Measurements from ENCODE around the gene FOXJ3.

- TF ChIP-seq CTCF (IDR thresholded peaks at IDR 0.05; ENCODE audit: control extremely low read depth in 1 of 3, insufficient read depth in 1 of 3, low read depth in 1 of 3, low read length in 3 of 3) = no peak
- no peak for TF ChIP-seq EZH2 (IDR thresholded peaks at IDR 0.05; ENCODE audit: low read depth, low read length, severe bottlenecking)
- TF ChIP-seq POLR2A (IDR thresholded peaks at IDR 0.05; ENCODE audit: control extremely low read depth in 1 of 2, low read depth in 2 of 2, low read length in 2 of 2) = no peak
- TF ChIP-seq CREB1 (IDR thresholded peaks at IDR 0.05) = no peak
- TF ChIP-seq CBX5 (IDR thresholded peaks at IDR 0.05; ENCODE audit: low read depth, low read length) = no peak
- TF ChIP-seq RNF2 (IDR thresholded peaks at IDR 0.05; ENCODE audit: borderline replicate concordance, low read depth, low read length, missing control alignments, poor library complexity, severe bottlenecking) = no peak
- no peak for TF ChIP-seq RAD21 (IDR thresholded peaks at IDR 0.05 in 1 of 2, conservative IDR thresholded peaks at IDR 0.05 in 1 of 2; ENCODE audit: low read depth in 2 of 2, low read length in 2 of 2)
Measured at GRCh38 chr1:42280821-42281220, 54.2 kb downstream of the FOXJ3 start.

Data from H1 (cell line).